OCI-LY3 (cell line): ENCODE data around the gene ASPRV1.

ENCODE experiments used
- H2AFZ ChIP-seq: fragments of 200-600, 300-600 bp; shearing (Covaris generic); 2 replicates; pipeline ENCODE4 v1.6.0; 2014; ENCODE audit warnings: antibody characterized with exemption, low read depth, low read length
- H3K27ac ChIP-seq: fragments of 200-600, 300-600 bp; sonication (generic); 2 replicates; pipeline ENCODE4 v1.5.1; 2014; ENCODE audit warnings: mild to moderate bottlenecking, low read length, moderate library complexity, mixed read lengths
- H3K27me3 ChIP-seq: fragments of 200-600, 300-600 bp; sonication (generic); 2 replicates; pipeline ENCODE4 v1.6.1; 2014; ENCODE audit warnings: low read depth, low read length, mixed read lengths
- H3K36me3 ChIP-seq: fragments of 200-600, 300-600 bp; sonication (generic); replicated peaks from 2 replicates; pipeline ENCODE3; 2014; ENCODE audit warnings: low read depth, low read length, mixed read lengths
- H3K4me1 ChIP-seq: fragments of 300-600, 200-600 bp; sonication (generic); 2 replicates; pipeline ENCODE4 v1.6.1; 2014; ENCODE audit warnings: low read length, mixed read lengths
- H3K4me2 ChIP-seq: fragments of 200-600, 300-600 bp; sonication (generic); 2 replicates; pipeline ENCODE4 v1.6.1; 2014; ENCODE audit warnings: low read length, mixed read lengths
- H3K4me3 ChIP-seq: fragments of 300-600, 200-600 bp; sonication (generic); 2 replicates; pipeline ENCODE4 v1.5.1; 2014; ENCODE audit warnings: antibody characterized with exemption, mild to moderate bottlenecking, low read length, moderate library complexity
- H3K79me2 ChIP-seq: fragments of 300-600, 200-600 bp; shearing (Covaris generic); 2 replicates; pipeline ENCODE4 v1.6.1; 2014; ENCODE audit warnings: mild to moderate bottlenecking, low read length, mixed read lengths
- H3K9ac ChIP-seq: fragments of 300-600, 200-600 bp; shearing (Covaris generic); 2 replicates; pipeline ENCODE4 v1.6.0; 2014; ENCODE audit warnings: mild to moderate bottlenecking, low read length, moderate library complexity
- H3K9me3 ChIP-seq: fragments of 200-600, 300-600 bp; shearing (Covaris generic); 2 replicates; pipeline ENCODE4 v1.6.1; 2014; ENCODE audit warnings: low read length, mixed read lengths; ENCODE audit not compliant: insufficient read depth
- H4K20me1 ChIP-seq: fragments of 200-600, 300-600 bp; sonication (generic); 2 replicates; pipeline ENCODE4 v1.6.1; 2016; ENCODE audit warnings: low read length, mixed read lengths; ENCODE audit not compliant: insufficient read depth
- EZH2phosphoT487 ChIP-seq: fragments of 200-600 bp; shearing (Covaris generic); IDR thresholded peaks from 2 replicates; pipeline ENCODE4 v1.6.1; 2018; ENCODE audit warnings: antibody characterized with exemption, mixed run types, low read depth
- TF ChIP-seq, protein P1 (sequence below): fragments of 200-600, 300-600 bp; sonication (generic); IDR thresholded peaks from 2 replicates; pipeline ENCODE4 v1.5.1; 2014; ENCODE audit warnings: antibody characterized with exemption, low read length, low read depth

Gene ASPRV1

DNA sequence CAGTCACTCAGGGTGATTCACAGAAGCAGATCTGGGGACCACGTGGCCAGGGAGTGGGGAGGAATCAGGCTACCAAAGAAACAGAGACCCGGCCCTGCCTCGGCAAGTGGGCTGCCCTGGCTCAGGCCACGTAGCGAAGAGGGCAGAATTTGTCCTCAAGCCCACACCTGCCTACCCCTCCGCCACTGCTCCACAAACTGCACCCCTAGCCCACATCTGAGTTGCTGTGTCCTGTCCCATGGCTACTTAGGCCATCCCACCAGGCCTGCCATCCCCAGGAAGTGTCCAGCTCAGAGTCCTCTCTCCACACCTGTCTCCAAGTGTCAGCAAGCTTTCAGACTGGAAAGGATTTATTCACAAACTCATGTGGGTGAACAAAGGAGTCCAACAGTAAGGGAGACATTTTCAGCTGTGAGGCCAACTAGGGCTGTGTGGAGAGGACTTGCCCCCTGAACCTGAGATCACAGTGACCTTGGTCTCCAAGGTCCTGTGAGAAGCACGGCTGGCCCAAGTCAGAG is 31.7 kb upstream of the ASPRV1 start:
- H3K27me3 ChIP-seq = no peaks in the 10 kb centered on the region
- H3K4me2 ChIP-seq = no peak overlapping the region
- TF ChIP-seq, protein P1, sequence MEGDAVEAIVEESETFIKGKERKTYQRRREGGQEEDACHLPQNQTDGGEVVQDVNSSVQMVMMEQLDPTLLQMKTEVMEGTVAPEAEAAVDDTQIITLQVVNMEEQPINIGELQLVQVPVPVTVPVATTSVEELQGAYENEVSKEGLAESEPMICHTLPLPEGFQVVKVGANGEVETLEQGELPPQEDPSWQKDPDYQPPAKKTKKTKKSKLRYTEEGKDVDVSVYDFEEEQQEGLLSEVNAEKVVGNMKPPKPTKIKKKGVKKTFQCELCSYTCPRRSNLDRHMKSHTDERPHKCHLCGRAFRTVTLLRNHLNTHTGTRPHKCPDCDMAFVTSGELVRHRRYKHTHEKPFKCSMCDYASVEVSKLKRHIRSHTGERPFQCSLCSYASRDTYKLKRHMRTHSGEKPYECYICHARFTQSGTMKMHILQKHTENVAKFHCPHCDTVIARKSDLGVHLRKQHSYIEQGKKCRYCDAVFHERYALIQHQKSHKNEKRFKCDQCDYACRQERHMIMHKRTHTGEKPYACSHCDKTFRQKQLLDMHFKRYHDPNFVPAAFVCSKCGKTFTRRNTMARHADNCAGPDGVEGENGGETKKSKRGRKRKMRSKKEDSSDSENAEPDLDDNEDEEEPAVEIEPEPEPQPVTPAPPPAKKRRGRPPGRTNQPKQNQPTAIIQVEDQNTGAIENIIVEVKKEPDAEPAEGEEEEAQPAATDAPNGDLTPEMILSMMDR = no peak
- no peak for TF ChIP-seq EZH2phosphoT487
- no peak overlapping the region for H3K4me3 ChIP-seq
- no peak overlapping the region for H2AFZ ChIP-seq
- no peak overlapping the region for H3K9ac ChIP-seq
- H3K79me2 ChIP-seq = no peaks in the 10 kb centered on the region
- no peaks in the 10 kb centered on the region for H3K9me3 ChIP-seq
- no peaks in the 10 kb centered on the region for H3K36me3 ChIP-seq
- no peak overlapping the region for H3K27ac ChIP-seq
- H4K20me1 ChIP-seq = no peaks in the 10 kb centered on the region
- no peaks in the 10 kb centered on the region for H3K4me1 ChIP-seq

DNA sequence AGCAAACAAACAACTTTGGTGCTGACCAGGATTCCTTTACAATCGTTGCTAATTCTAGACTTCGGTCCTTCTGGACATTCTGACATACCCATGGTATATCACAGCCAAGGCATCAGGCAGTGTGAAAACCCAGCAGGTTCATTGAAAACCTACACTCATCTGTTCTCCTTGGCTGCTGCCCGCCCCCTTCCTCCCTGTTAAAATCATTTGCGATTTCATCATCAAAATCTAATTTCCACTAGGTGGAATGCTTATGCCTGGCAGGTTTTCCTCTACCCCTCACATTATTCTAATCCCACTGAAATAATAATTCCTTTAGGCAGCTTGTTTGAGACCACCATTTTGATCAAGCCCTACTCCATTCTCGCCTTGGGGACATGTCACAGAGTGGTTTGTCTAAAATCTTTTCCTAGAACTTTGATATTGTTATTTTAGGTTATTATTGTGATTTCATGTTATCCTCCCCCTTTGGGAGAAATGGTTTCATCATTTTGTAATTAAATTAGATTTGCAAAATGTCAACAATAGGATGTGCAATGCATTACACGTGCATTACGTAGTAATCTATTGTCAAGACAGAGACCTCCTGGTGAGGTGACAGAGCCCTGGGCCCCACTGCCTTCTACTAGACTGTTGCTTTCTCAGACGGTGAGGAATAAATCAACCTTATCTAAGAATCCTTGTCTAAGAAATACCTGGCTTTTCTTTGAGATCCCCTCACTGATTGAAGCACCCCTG is 31.0 kb upstream of the ASPRV1 start:
- H3K4me1 ChIP-seq = no peaks in the 10 kb centered on the region
- no peaks in the 10 kb centered on the region for H3K9me3 ChIP-seq
- H3K79me2 ChIP-seq = no peaks in the 10 kb centered on the region
- TF ChIP-seq, protein P1 = no peak
- TF ChIP-seq EZH2phosphoT487 = no peak
- no peak overlapping the region for H3K9ac ChIP-seq
- H3K36me3 ChIP-seq = no peaks in the 10 kb centered on the region
- H3K4me2 ChIP-seq = no peak overlapping the region
- H3K27me3 ChIP-seq = no peaks in the 10 kb centered on the region
- H2AFZ ChIP-seq = no peak overlapping the region
- H3K27ac ChIP-seq = no peak overlapping the region
- H3K4me3 ChIP-seq = no peak overlapping the region
- H4K20me1 ChIP-seq = no peaks in the 10 kb centered on the region

DNA sequence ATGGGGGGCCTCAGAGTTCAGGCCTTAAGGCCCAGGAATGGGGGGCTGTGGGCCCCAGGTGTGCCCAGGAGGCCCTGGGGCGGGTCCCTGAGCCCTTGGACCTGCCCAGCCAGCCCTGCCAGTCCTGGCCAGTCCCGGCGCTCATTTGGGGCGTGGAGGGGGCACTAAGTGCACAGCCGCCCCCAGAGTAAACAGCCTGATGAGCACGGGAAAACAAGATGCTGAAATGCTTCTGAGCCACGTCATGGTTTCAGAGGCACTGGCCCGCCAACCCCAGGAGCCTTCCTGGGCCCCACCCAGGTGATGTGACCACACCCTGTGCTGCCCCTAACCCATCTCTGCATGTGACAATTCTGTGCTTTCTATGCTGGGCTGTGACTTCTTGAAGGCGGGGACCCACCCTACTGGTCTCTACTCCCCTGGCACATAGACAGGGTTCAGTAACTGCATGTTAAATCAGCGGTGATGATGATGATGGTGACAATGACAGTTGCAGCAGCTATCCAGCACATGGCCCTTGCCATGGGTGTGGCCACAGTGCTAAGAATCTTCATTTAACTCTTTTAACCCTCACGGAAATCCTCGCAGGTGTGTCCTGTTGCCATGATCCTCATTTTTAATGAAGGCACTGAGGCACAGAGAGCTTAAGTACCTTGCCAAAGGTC is 28.1 kb upstream of the ASPRV1 start:
- H3K9me3 ChIP-seq = no peaks in the 10 kb centered on the region
- no peak overlapping the region for H3K27ac ChIP-seq
- no peaks in the 10 kb centered on the region for H3K36me3 ChIP-seq
- H3K27me3 ChIP-seq = no peaks in the 10 kb centered on the region
- H3K4me1 ChIP-seq = no peaks in the 10 kb centered on the region
- no peak overlapping the region for H3K9ac ChIP-seq
- TF ChIP-seq, protein P1 = no peak
- no peak for TF ChIP-seq EZH2phosphoT487
- no peaks in the 10 kb centered on the region for H4K20me1 ChIP-seq
- no peak overlapping the region for H3K4me2 ChIP-seq
- H3K79me2 ChIP-seq = no peaks in the 10 kb centered on the region
- no peak overlapping the region for H2AFZ ChIP-seq
- no peak overlapping the region for H3K4me3 ChIP-seq

DNA sequence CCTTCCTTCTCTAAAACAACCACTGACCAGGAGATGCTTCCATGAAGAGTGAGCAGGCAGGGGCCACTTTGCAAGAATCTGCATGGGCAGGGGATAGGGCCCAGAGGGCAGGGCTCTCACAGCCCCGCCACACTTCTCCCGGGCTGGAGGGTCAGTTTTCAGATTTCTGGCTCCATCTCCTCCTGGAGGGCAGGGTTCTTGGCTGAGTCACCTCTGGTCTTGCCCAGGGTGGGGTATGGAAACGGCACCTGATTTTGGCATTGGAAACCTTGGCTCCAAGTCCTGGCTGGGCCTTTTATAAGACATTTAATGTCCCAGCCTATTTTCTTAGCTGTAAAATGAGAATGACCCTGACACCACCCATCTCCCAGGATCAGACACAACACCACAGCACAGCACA is 27.6 kb upstream of the ASPRV1 start:
- no peaks in the 10 kb centered on the region for H3K4me1 ChIP-seq
- no peak overlapping the region for H3K27ac ChIP-seq
- H3K9me3 ChIP-seq = no peaks in the 10 kb centered on the region
- TF ChIP-seq, protein P1 = no peak
- no peak for TF ChIP-seq EZH2phosphoT487
- no peak overlapping the region for H2AFZ ChIP-seq
- no peaks in the 10 kb centered on the region for H3K36me3 ChIP-seq
- H3K4me3 ChIP-seq = no peak overlapping the region
- no peaks in the 10 kb centered on the region for H4K20me1 ChIP-seq
- H3K9ac ChIP-seq = no peak overlapping the region
- H3K27me3 ChIP-seq = no peaks in the 10 kb centered on the region
- no peaks in the 10 kb centered on the region for H3K79me2 ChIP-seq
- no peak overlapping the region for H3K4me2 ChIP-seq
